GM12878 (cell line): ENCODE results near the gene NTN3. TPM values are rescaled to one million over a fixed set of nuclear protein-coding genes. Genes with fewer than 3 reads are reported as not detected.

Experiments
- ATAC-seq: fragments of 200-7000 bp; cut with Tn5 transposase; 3 replicates; pipeline ENCODE4 v1.9.1; 2020; ENCODE audit warnings: mild to moderate bottlenecking, moderate library complexity
- BruUV-seq: library from RNA; stranded (reverse); fragments of 400-500 nt; replicated peaks from 2 replicates; lab custom pipeline; 2021; lab: Mats Ljungman, UMichigan
- CTCF ChIA-PET: fragments of 300-600 bp; sonication (Branson Sonifier 250); formaldehyde crosslinking; extraction: SDS; loops from one replicate; lab custom pipeline; 2021; ENCODE audit warnings: inconsistent platforms; lab: Yijun Ruan, JAX
- POLR2A ChIA-PET: fragments of 350-600 bp; formaldehyde crosslinking; extraction: SDS; loops from one replicate; lab custom pipeline; 2021; ENCODE audit warnings: inconsistent platforms; lab: Charles Lee
- RAD21 ChIA-PET: fragments of 300-600 bp; sonication (Branson Sonifier 250); formaldehyde crosslinking; loops from one replicate; lab custom pipeline; 2023; ENCODE audit warnings: antibody characterized with exemption; ENCODE audit not compliant: unreplicated experiment; lab: Charles Lee
- SMC1A ChIA-PET: fragments of 300-600 bp; sonication (Branson Sonifier 250); formaldehyde crosslinking; loops from one replicate; lab custom pipeline; 2023; ENCODE audit not compliant: unreplicated experiment, uncharacterized antibody; lab: Charles Lee
- DNase-seq: peaks from one replicate; pipeline ENCODE4 v3.0.0-alpha.2; 2011; ENCODE audit warnings: low read depth, low spot score
- FAIRE-seq: peaks from 3 replicates; lab custom pipeline; 2011; peaks lifted over from hg19 to GRCh38; lab: Jason Lieb, UNC
- H2AFZ ChIP-seq: 2 replicates; pipeline ENCODE4 v1.6.0; 2011; ENCODE audit warnings: low read depth, low read length, control low read depth; ENCODE audit not compliant: control insufficient read depth
- H3K27ac ChIP-seq: 2 replicates; pipeline ENCODE4 v1.5.1; 2011; ENCODE audit warnings: control low read depth; ENCODE audit not compliant: control insufficient read depth, insufficient read depth
- H3K27me3 ChIP-seq, 2 experiments: replicated peaks in 1 of 2; 2 replicates each; pipeline versions ENCODE4 v1.6.0 to v1.6.1; 2011; ENCODE audit warnings: low read length in 1 of 2; ENCODE audit not compliant: control insufficient read depth in 2 of 2, insufficient read depth in 2 of 2
- H3K36me3 ChIP-seq, 2 experiments: 2 replicates each; pipeline ENCODE4 v1.5.1; 2011; ENCODE audit warnings: low read length in 1 of 2; ENCODE audit not compliant: control insufficient read depth in 2 of 2, insufficient read depth in 2 of 2
- H3K4me1 ChIP-seq: 2 replicates; pipeline ENCODE4 v1.6.1; 2011; ENCODE audit warnings: mild to moderate bottlenecking, low read length, moderate library complexity, mixed read lengths; ENCODE audit not compliant: control insufficient read depth, insufficient read depth
- H3K4me2 ChIP-seq: 2 replicates; pipeline ENCODE4 v1.6.0; 2011; ENCODE audit warnings: control low read depth; ENCODE audit not compliant: control insufficient read depth, insufficient read depth
- H3K4me3 ChIP-seq: fragments of 200-600 bp; sonication (generic); 2 replicates; pipeline ENCODE4 v1.5.1; 2016
- H3K79me2 ChIP-seq: 2 replicates; pipeline ENCODE4 v1.6.0; 2011; ENCODE audit warnings: low read length; ENCODE audit not compliant: control insufficient read depth, insufficient read depth
- H3K9ac ChIP-seq: 2 replicates; pipeline ENCODE4 v1.8.0; 2011; ENCODE audit warnings: low read length, control low read depth, mixed read lengths; ENCODE audit not compliant: control insufficient read depth, insufficient read depth
- H3K9me3 ChIP-seq: replicated peaks from 3 replicates; pipeline ENCODE4 v1.5.1; 2011; ENCODE audit warnings: mild to moderate bottlenecking, low read length; ENCODE audit not compliant: control insufficient read depth, insufficient read depth
- H4K20me1 ChIP-seq: 2 replicates; pipeline ENCODE4 v1.6.0; 2011; ENCODE audit not compliant: control insufficient read depth, insufficient read depth
- EGR1 ChIP-seq, 2 experiments: IDR thresholded peaks; 1 replicate in 1 of 2; 2 replicates in 1 of 2; pipeline ENCODE4 v1.6.1; 2011 to 2012; ENCODE audit warnings: low read depth in 2 of 2, low read length in 2 of 2, borderline replicate concordance in 1 of 2, mild to moderate bottlenecking in 1 of 2, moderate library complexity in 1 of 2
- ELK1 ChIP-seq: IDR thresholded peaks from 2 replicates; pipeline ENCODE4 v1.6.1; 2012; ENCODE audit warnings: low read depth, low read length, improper control_type of control experiment
- SMARCA5 ChIP-seq: fragments of 450-650 bp; IDR thresholded peaks from 2 replicates; pipeline ENCODE4 v1.6.1; 2017; ENCODE audit warnings: mild to moderate bottlenecking
- TARDBP ChIP-seq: IDR thresholded peaks from 2 replicates; pipeline ENCODE4 v1.6.1; 2016; ENCODE audit warnings: borderline replicate concordance
- USF2 ChIP-seq: IDR thresholded peaks from 2 replicates; pipeline ENCODE4 v1.6.1; 2011; ENCODE audit warnings: low read depth, low read length, improper control_type of control experiment, borderline replicate concordance
- WGBS: methylation state at CpG from one replicate; pipeline ENCODE4 v1.1.6; 2016; ENCODE audit warnings: low lambda C conversion rate; ENCODE audit not compliant: insufficient replicate concordance, insufficient coverage; ENCODE audit errors: missing lambda C conversion rate; 5-methylcytosine and 5-hydroxymethylcytosine counted together
- in situ Hi-C: fragments of 300-500 bp; cut with MboI; formaldehyde crosslinking; loops from 9 replicates; pipeline ENCODE4 v1.14.3; 2018; ENCODE audit warnings: mixed read lengths
- intact Hi-C: fragments of 100-400 bp; cut with micrococcal nuclease; formaldehyde crosslinking; loops from one replicate; pipeline ENCODE4 v1.14.2; 2022; ENCODE audit not compliant: unreplicated experiment
- polyA plus RNA-seq, 11 experiments: library from polyadenylated mRNA; depleted of rRNA in 4 of 11; unstranded in 6 of 11; stranded (reverse) in 5 of 11; fragments of >200 nt; fragmentation: Nextera tagmentation in 4 of 11; fragmentation: Illumina TruSeq in 1 of 11; extraction: Ambion mirVana in 4 of 11; extraction: Trizol in 1 of 11; gene quantifications; 1 replicate in 1 of 11; 2 replicates in 10 of 11; pipeline versions ENCODE4 v1.2.1 to v1.2.3, GENCODE V29; 2011 to 2016; ENCODE audit warnings: inconsistent platforms in 2 of 11, missing spikeins in 2 of 11, low read depth in 1 of 11
- total RNA-seq, 4 experiments: library from RNA; depleted of rRNA in 3 of 4; stranded (reverse); fragments of >200 nt in 3 of 4; fragmentation: Illumina TruSeq in 1 of 4; extraction: Trizol in 1 of 4; gene quantifications; 2 replicates each; pipeline versions ENCODE4 v1.2.1 to v1.2.3, GENCODE V29; 2013 to 2021
- TF ChIP-seq, protein P1 (sequence below), 3 experiments: IDR thresholded peaks in 2 of 3; conservative IDR thresholded peaks in 1 of 3; 2 replicates each; pipeline ENCODE4 v1.5.1; 2011; ENCODE audit warnings: low read depth in 3 of 3, low read length in 3 of 3, mild to moderate bottlenecking in 3 of 3, control low read depth in 2 of 3, moderate library complexity in 2 of 3, inconsistent platforms in 1 of 3, mixed read lengths in 1 of 3; ENCODE audit not compliant: control insufficient read depth in 2 of 3, insufficient read depth in 1 of 3; ENCODE audit errors: extremely low read depth in 1 of 3
- TF ChIP-seq, protein P2 (sequence below): fragments of 150-350 bp; IDR thresholded peaks from 2 replicates; pipeline ENCODE4 v1.6.1; 2014; ENCODE audit warnings: mild to moderate bottlenecking, low read depth, low read length

The NTN3 gene
- total and polyA plus RNA-seq, 10 of the 15 experiments (the other 5 are each of a cell fraction or from before 2014, with no cell fraction given) = 0.04 TPM; not detected in 9

- intact Hi-C loops (no loop called here), in situ Hi-C loops (no loop called here)
- 41% methylated on average over 15 of the region's 15 CpGs for WGBS
- H3K36me3 ChIP-seq = peaks cover 3 to 6% of the 10 kb centered on the region in 2 experiments; a peak in 3 of 4 replicates
- POLR2A ChIA-PET = interaction anchor here (0.9 to 1.7 kb wide), 3 partner anchors 19 to 358 kb away, joined by 3 to 6 read pairs (median 3); partner anchors contain the start of genes CCNF and TRAF7
- H4K20me1 ChIP-seq = peaks cover 6% of the 10 kb centered on the region; the same call in 1 of the 2 replicates
- H3K4me2 ChIP-seq = peak overlapping the region; percentile 52
- 0 out of 2 replicates have a peak overlapping the region, but pooled peaks have one; percentile 36 for H3K9ac ChIP-seq
- CTCF ChIA-PET = interaction anchor here (0.6 to 1.6 kb wide), 3 partner anchors 23 to 372 kb away, joined by 3 to 4 read pairs (median 4); no protein-coding TSS in a partner anchor
- SMC1A ChIA-PET = interaction anchor here (0.8 to 1.3 kb wide), 2 partner anchors 11 to 25 kb away, joined by 3 to 5 read pairs; partner anchors contain the start of gene PDPK1
- DNase-seq (no peak), FAIRE-seq (no peak), ATAC-seq (peak; percentile 3)
- peaks cover 34% of the 10 kb centered on the region for H3K4me1 ChIP-seq
- RAD21 ChIA-PET = interaction anchor here (1.0 to 1.3 kb wide), 2 partner anchors 43 to 240 kb away, joined by 3 to 4 read pairs; partner anchors contain the start of gene SRRM2
- TF ChIP-seq USF2 (no peak), EGR1 (IDR thresholded peaks at IDR 0.05; ENCODE audit: borderline replicate concordance in 1 of 2, low read depth in 2 of 2, low read length in 2 of 2) (peak in 1 of 2 experiments; percentile 55; a peak in 1 of 3 replicates), TARDBP (no peak), ELK1 (no peak), SMARCA5 (peak; percentile 66)
- TF ChIP-seq, protein P1, sequence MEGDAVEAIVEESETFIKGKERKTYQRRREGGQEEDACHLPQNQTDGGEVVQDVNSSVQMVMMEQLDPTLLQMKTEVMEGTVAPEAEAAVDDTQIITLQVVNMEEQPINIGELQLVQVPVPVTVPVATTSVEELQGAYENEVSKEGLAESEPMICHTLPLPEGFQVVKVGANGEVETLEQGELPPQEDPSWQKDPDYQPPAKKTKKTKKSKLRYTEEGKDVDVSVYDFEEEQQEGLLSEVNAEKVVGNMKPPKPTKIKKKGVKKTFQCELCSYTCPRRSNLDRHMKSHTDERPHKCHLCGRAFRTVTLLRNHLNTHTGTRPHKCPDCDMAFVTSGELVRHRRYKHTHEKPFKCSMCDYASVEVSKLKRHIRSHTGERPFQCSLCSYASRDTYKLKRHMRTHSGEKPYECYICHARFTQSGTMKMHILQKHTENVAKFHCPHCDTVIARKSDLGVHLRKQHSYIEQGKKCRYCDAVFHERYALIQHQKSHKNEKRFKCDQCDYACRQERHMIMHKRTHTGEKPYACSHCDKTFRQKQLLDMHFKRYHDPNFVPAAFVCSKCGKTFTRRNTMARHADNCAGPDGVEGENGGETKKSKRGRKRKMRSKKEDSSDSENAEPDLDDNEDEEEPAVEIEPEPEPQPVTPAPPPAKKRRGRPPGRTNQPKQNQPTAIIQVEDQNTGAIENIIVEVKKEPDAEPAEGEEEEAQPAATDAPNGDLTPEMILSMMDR (IDR thresholded peaks at IDR 0.05 in 2 of 3, conservative IDR thresholded peaks at IDR 0.05 in 1 of 3; ENCODE audit: control insufficient read depth in 2 of 3, extremely low read depth in 1 of 3, insufficient read depth in 1 of 3, low read depth in 3 of 3, low read length in 3 of 3) = peak in 2 of 3 experiments; percentile 14 to 25; a peak in 1 of 6 replicates
- TF ChIP-seq, protein P2, sequence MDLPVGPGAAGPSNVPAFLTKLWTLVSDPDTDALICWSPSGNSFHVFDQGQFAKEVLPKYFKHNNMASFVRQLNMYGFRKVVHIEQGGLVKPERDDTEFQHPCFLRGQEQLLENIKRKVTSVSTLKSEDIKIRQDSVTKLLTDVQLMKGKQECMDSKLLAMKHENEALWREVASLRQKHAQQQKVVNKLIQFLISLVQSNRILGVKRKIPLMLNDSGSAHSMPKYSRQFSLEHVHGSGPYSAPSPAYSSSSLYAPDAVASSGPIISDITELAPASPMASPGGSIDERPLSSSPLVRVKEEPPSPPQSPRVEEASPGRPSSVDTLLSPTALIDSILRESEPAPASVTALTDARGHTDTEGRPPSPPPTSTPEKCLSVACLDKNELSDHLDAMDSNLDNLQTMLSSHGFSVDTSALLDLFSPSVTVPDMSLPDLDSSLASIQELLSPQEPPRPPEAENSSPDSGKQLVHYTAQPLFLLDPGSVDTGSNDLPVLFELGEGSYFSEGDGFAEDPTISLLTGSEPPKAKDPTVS = no peak
- no peaks in the 10 kb centered on the region for H3K9me3 ChIP-seq
- H3K4me3 ChIP-seq = peak overlapping the region; percentile 75
- no TSS peak for BruUV-seq
- peak overlapping the region; percentile 84 for H3K27ac ChIP-seq
- peak overlapping the region; percentile 29 for H2AFZ ChIP-seq
- H3K79me2 ChIP-seq = peaks cover 39% of the 10 kb centered on the region
- H3K27me3 ChIP-seq = no peaks in the 10 kb centered on the region
Measured at GRCh38 chr16:2512735-2513404, 41.8 kb downstream of the NTN3 start.
